GM06990 (cell line): ENCODE data around the gene PDXP.

Source experiments
- DNase-seq: peaks from one replicate; pipeline ENCODE4 v3.0.0-alpha.2; 2011; ENCODE audit not compliant: insufficient read length; ENCODE audit errors: extremely low read depth
- H3K27me3 ChIP-seq: replicated peaks from 2 replicates; pipeline ENCODE4 v1.6.0; 2011; ENCODE audit warnings: low read length; ENCODE audit not compliant: control insufficient read depth, insufficient read depth
- H3K36me3 ChIP-seq: 2 replicates; pipeline ENCODE4 v1.5.1; 2011; ENCODE audit warnings: low read length; ENCODE audit not compliant: control insufficient read depth, insufficient read depth
- H3K4me3 ChIP-seq: replicated peaks from 2 replicates; pipeline ENCODE4 v1.5.1; 2011; ENCODE audit warnings: low read depth, mild to moderate bottlenecking, control low read depth, low read length
- TF ChIP-seq, protein P1 (sequence below): IDR thresholded peaks from 2 replicates; pipeline ENCODE4 v1.5.1; 2011; ENCODE audit warnings: low read length, control low read depth, mild to moderate bottlenecking, inconsistent platforms; ENCODE audit not compliant: insufficient read depth, poor library complexity, severe bottlenecking

PDXP gene

DNA sequence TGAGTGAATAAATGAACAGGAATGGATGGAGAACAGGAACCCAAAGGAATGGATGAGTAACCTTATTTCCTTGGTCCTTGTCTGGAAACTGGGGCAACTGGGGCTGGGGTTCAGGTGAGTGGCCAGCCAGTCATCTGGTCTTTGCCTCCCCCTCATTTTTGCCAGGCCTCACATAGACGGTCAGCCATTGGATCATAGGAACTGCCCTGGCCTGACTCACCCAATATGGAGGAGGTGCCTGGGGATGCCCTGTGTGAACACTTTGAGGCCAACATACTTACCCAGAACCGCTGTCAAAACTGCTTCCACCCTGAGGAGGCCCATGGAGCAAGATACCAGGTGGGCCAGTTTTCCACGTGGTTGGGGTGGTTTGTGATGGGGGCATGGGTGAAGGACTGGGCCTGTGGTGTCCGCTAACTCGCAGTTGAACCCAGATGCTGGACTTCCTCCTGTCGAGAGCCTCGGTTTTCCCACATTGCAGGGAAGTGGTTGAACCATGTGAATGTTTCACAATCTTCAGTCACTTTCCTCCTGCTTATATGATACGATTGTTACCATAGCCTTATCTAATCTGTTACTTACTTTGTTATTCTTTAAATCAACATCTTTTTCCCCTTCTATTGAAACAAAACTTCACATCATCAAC is 42.7 kb downstream of the PDXP start:
- Histone ChIP-seq H3K4me3 (no peak overlapping the region), H3K36me3 (no peaks in the 10 kb centered on the region), H3K27me3 (no peaks in the 10 kb centered on the region)
- TF ChIP-seq, protein P1, sequence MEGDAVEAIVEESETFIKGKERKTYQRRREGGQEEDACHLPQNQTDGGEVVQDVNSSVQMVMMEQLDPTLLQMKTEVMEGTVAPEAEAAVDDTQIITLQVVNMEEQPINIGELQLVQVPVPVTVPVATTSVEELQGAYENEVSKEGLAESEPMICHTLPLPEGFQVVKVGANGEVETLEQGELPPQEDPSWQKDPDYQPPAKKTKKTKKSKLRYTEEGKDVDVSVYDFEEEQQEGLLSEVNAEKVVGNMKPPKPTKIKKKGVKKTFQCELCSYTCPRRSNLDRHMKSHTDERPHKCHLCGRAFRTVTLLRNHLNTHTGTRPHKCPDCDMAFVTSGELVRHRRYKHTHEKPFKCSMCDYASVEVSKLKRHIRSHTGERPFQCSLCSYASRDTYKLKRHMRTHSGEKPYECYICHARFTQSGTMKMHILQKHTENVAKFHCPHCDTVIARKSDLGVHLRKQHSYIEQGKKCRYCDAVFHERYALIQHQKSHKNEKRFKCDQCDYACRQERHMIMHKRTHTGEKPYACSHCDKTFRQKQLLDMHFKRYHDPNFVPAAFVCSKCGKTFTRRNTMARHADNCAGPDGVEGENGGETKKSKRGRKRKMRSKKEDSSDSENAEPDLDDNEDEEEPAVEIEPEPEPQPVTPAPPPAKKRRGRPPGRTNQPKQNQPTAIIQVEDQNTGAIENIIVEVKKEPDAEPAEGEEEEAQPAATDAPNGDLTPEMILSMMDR, result no peak
- DNase-seq, result no peak

DNA sequence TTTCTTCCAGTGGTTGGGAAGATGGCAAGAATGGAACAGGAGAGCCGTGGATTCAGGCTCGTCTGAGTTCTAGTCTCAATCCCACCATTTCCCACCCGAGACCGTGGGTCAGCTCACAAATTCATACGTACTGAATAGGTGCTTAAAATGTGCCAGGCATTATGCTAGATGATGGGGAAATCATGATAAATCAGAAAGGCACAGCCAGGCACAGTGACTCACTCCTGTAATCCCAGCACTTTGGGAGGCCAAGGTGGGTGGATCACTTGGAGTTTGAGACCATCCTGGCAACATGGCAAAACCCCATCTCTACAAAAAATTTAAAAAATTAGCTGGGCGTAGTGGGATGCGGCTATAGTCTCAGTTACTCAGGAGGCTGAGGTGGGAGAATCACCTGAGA is 45.4 kb downstream of the PDXP start:
- Histone ChIP-seq H3K36me3 (no peaks in the 10 kb centered on the region), H3K27me3 (no peaks in the 10 kb centered on the region), H3K4me3 (no peak overlapping the region)
- TF ChIP-seq, protein P1, result no peak
- no peak for DNase-seq

DNA sequence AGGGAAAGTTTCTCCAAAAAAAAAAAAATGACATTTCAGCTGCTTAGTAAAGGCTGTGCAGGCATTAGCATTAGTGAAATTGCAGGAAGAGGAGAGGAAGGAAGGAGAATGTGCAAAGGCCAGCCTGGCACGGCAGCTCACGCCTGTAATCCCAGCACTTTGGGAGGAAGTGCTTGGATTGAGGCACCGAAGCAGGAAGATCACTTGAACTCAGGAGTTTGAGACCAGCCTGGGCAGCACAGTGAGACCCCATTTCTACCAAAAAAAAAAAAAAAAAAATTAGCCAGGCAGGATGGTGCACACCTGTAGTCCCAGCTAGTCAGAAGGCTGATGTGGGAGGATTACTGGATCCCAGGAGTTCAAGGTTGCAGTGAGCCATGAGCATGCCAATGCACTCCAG is 46.1 kb downstream of the PDXP start:
- no peak for DNase-seq
- Histone ChIP-seq H3K36me3 (no peaks in the 10 kb centered on the region), H3K27me3 (no peaks in the 10 kb centered on the region), H3K4me3 (no peak overlapping the region)
- TF ChIP-seq, protein P1, result no peak

DNA sequence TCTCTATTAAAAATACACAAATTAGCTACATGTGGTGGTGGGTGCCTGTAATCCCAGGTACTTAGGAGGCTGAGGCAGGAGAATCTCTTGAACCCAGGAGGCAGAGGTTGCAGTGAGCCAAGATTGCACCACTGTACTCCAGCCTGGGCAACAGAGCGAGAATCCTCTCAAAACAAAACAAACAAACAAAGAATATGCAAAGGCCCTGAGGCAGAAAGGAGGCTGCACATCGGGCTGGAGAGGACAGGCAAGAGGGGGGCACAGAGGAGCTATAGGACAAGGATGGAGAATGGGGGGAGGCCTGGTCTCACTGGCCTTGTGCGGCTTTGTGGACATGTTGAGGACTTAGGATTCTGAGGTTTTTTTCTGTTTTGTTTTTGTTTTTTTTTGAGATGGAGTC is 46.7 kb downstream of the PDXP start:
- Histone ChIP-seq H3K27me3 (no peaks in the 10 kb centered on the region), H3K4me3 (no peak overlapping the region), H3K36me3 (no peaks in the 10 kb centered on the region)
- DNase-seq, result no peak
- TF ChIP-seq, protein P1, result no peak

DNA sequence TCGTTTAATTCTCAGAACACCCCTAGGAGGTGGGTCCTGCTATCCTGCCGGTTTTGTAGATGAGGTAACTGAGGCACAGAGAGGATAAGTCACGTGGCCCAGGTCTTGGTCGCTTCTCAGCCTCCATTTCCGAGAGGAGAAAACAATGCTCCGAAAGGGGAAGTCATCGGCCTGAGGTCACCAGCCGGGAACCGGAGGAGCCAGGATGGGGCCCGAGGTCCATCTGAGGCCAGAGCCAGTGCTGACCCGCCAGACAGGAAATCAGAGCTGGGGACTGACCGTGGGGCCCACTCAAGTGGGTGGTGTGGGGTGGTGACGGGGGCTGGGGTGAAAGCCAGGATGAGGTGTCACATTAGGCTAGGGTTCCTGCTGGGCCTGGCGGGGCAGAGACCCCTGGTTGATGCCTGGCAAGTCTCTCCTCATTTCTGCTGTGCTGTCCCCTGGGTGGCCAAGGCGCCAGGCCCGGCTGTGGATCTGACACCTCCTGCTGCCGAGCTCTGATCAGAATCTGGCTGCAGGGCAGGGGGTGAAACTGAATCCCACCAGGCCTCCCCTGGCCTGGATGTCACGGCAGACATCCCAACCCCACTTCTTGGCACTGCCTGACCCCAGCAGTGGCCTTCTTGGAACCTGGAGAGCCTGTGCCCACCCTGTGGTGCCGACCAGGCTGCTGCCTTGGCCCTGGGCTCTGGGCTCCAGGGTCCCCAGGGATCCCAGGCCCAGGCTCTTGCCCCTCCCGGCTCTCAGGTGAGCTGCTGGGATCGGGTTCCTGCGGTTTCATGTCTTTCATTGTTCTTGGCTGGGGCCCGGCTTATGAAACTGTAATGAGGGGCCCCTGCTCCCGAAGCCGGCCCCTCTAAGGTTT is 50.3 kb downstream of the PDXP start:
- DNase-seq, result no peak
- Histone ChIP-seq H3K36me3 (no peaks in the 10 kb centered on the region), H3K27me3 (no peaks in the 10 kb centered on the region), H3K4me3 (no peak overlapping the region)
- TF ChIP-seq, protein P1, result no peak

DNA sequence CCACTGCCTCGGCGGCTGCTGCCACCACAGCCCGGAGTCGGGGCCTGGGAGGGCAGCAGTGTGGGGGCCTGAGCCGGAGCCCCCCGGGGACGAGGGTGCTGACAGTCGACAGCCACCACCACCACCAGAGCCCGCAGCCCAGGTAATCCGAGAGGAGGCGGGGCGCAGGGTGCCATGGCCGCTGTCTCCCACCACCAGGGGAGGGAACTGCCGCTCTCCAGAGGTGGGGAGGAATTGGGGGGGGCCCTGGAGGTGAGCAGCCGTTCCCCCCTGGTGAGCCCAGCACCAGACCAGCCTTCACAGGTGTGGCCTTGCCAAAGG is 50.9 kb downstream of the PDXP start:
- TF ChIP-seq, protein P1, result no peak
- Histone ChIP-seq H3K27me3 (no peaks in the 10 kb centered on the region), H3K4me3 (no peak overlapping the region), H3K36me3 (no peaks in the 10 kb centered on the region)
- no peak for DNase-seq
